GM21825 (cell line): Measurements from ENCODE around the gene CHRM2.

Experiments
- ATAC-seq: cut with Tn5 transposase; IDR thresholded peaks from one replicate; pipeline ENCODE4 v1.9.1; 2021; ENCODE audit warnings: mild to moderate bottlenecking, moderate library complexity; ENCODE audit not compliant: unreplicated experiment

Gene CHRM2

DNA sequence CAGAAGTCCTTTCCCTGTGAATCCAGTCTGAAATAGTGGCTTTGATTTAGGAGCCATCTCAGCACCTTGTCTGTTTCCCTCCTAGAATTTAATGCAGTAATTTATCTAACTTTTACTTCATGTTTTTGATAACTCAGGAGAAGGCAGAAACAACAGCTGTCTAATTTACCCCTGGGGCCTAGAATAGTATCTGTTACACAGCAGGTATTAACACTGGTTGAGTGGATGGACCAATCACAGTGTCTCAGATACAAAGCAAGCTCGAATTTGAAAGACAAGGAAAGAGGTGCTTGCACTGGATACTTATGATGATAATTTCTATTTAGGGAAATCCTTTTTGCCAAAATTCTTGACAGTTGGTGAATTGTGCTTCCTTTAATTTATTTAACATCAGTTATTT is 23.4 kb downstream of the CHRM2 start:
- ATAC-seq = no peak

DNA sequence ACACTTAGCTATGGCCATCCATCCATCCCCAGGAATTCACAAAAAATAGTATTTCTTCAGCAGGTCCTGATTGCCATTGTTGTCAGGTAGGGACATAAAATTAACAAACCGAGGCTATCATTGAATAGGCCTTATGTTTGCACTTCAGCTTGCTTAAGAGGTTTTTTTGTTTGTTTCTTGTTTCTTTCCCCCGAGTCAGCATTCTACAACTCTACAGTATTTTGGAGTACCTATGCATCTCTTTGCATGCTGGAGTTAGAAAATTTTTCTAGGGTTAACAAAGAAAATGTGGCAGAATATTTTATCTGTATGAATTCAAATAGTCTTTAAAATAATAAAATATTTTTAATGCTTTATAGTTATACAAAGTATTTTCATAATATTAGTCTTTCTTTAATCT is 26.3 kb downstream of the CHRM2 start:
- no peak for ATAC-seq

DNA sequence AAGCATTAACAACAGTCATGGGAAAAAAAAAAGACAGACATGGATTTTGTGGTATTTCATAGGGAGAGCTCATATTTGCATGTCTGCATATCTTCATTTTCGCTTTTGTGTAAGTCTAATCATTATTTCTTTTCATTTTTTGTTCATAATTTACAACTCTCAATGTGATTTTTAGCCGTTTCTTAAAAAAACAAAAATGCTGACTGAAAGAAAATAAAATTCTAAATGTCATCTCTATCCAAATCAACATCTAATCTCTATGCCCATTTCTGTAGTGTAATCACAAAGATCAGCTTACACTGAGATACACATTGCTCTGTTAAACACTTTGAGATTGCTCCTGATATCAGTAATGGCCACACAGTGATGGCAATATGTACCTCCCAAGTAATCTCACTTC is 29.2 kb downstream of the CHRM2 start:
- no peak for ATAC-seq

DNA sequence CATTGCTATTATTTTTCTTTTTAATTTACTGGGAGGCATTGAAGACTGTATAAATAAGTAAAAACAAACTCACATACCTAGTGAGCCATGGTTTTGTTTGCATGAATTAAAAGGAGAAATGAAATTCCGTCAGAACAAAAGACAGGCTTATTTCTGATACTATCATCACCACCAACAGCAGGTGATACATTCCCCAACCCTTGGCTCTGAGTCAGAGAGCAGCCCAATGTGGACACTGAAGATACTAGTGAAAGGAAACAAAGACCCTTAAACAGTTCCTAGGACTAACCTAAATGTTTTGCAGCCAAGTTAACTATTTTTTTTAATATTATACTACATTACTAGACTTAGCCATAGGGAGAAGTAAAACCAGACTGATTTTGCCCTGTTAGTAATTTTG is 31.6 kb downstream of the CHRM2 start:
- ATAC-seq = no peak

DNA sequence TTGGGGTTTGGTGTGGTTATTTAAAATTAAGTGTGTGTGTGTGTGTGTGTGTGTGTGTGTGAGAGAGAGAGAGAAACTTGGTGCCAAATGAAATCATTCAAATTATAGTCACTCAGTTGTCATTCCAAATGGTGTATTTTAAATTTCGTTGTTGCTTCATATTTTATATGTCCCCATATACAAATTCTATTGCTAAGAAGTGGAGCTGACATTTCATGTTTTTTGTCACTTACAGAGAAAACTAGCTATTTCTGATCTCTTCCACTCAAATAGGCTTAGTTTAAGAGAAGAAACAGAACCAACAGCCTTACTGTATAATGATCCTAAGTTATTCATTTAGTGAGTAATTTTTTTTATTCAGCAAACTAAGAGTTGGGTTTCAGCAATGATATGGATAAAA is 42.3 kb downstream of the CHRM2 start:
- no peak for ATAC-seq

DNA sequence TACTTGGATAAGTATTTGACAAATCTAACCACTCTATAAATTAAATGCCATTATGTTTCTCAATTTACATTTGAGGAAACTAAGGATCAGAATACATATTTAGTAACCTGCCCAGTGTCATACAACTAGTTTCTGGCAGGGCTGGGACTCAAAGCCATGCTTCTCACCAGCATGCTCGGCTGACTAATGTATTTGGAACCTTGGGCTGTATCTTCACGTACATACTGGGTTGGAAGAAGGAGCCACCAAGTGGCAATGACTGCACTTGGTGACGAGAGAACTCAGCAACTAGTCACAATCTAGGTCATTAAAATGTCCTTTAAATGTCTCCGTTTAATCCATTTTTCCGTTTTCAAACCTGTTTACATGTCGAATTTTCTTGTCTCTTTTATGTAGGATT is 42.9 kb downstream of the CHRM2 start:
- ATAC-seq = no peak

DNA sequence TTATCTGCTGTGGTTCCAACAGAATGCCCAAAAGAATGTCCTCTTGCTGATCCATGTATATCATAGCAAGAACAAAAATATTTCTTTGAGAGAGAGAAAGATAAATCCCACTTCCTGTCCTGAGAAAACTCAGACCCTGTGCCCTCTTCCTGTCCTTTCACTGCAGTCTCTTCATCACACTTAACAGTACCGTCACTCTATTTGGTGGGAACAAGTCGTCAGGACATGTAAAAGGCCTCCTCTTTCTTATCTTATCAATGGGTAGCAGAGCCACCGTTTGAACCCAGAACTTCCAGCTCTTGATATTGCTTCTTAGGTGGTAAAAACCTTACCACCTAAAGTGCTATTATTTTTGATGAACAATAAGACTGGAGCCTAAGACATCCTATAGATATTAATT is 43.9 kb downstream of the CHRM2 start:
- ATAC-seq = no peak

DNA sequence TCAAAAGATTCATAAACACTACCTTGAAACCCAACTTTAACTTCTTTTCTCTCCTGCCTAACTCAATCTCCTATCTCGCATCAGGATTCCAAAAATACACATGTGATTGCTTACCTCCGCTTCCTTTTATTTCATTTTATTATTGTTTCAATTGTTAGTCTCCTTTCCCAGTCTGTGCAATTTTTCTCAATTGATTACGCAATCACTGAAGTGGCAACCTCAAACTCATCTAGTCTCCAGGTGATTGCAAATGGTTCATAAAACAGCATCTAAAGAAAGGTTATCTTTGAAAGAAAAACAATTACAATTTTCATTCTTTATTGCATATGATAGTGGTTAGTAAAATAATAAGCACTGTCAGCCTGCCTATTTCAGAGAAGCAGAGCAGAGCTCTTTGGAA is 45.6 kb downstream of the CHRM2 start:
- ATAC-seq = no peak

DNA sequence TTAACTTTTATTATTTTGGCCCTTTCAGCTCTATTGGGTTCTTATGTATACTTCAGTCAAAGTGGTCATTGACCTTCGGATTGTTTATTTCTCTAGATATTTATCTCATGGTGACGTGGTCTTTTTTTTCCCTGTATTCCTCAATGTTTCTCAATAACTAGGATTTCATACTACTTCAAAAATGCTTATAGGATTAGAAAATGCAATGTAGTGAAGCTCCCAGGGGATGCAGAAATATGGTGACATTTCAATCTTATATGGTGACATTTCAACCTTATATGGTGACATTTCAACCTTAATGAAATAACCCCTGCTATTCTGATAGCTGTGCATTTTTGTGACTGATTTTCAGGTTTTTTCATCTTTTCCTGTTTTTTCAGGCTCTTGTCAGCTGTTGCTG is 51.4 kb downstream of the CHRM2 start:
- ATAC-seq = no peak

DNA sequence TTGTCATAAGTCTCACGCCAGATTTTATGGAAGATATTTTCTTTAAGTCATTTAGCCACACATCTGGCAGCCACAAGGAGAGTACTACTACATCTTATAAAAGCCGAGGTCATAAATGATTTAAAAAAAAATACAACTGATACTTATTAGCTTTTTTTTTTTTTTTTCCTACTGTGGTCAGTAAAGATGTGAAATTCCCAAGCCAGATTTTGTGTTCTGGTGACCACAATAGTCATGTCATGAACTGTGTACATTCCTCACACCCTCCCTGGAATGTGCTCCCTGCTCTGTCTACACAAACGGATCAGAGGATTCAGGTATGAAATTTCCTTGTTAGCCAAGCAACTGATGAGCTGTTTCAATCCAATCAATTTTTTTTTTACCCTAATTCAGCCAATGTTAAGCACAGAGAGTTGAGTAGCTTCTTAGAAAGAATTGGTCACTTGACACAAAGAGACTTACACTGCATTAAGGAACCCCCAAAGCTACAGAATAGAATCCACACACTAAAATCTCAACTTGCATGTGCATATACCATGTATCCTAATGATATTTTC is 54.7 kb downstream of the CHRM2 start:
- no peak for ATAC-seq

DNA sequence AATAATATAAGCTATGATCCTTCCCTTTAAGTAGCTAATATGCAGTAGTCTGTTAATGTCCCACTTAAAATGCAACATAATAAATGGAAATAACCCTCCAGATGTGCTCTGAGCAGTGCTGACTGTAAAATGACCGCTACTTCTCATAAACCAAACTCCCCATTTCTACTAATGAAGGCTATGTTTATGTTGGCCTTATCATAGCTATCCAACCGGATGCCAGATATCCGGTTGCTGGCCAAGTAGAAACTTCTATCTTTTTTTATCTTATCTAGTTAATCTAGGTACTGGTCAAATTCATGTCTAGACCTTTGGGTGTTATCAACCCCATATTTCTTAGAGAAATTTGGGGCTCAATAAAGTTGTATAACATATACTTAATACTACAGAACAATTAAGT is 56.6 kb downstream of the CHRM2 start:
- no peak for ATAC-seq

DNA sequence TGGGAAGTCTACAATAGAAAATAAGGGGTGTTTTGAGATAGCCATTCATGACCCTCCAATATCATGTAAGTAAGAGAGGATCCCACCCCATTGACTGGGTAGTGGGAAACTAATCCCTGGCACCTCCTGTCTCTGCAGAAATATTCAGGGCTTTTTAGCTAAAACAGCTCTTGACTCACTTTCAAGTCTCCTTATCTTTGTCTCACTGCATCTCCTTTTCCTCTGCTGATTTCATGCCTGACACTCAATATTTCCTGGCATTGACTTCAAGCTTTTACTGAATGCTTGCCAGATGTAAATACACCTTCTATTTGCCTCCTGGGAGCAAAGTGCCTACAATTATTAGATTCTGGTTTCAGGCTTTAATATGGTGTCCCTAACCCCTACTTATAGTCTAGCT is 57.1 kb downstream of the CHRM2 start:
- ATAC-seq = no peak

DNA sequence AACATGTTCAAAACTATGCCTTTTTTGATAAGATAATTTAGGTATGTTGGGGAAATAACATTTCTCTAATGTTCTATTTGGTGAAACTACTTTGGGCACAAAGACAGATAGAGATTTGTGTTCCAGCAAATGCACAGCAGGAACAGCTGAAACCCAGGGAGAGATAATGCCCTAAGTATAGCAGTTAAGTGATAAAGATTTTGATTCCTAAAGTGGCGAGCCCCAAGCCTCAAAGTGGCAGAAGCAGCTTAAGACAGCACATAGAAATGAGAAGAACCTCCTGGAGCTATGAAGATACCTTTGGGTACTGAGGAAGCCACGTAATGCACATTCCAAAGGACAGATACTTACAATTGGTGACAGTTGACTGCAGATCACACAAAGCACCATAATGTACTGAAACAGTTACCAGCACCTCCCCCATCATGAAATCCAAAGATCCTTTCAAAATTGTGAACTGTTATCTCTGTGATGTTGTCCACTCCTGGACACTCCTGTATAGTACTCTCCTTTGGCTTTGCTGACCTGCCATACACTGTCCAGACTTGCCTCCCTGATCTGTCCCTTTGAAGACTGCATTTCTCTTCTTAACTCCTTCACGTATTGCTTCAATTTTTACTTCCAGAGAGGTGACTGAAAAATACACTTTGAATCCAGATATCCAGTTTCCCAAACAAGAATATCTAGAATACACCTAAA is 62.9 kb downstream of the CHRM2 start:
- no peak for ATAC-seq

DNA sequence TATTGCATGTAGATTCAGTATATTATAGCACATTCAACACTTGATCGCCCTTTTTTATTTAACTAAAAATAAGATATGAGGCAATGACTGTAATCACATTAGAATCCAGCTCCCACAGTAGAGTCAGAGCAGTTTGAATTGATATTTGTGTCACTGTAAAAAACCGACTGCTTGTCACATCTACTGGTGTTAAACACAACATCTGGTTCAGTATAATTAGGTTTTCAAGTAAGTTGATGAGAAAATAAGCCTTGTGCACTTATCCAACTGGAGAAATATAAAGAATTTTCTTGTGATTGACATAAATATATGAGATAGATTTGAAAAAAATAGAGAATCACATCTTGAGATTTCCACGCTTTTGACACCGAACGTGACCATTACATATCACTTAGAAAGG is 69.0 kb downstream of the CHRM2 start:
- no peak for ATAC-seq

DNA sequence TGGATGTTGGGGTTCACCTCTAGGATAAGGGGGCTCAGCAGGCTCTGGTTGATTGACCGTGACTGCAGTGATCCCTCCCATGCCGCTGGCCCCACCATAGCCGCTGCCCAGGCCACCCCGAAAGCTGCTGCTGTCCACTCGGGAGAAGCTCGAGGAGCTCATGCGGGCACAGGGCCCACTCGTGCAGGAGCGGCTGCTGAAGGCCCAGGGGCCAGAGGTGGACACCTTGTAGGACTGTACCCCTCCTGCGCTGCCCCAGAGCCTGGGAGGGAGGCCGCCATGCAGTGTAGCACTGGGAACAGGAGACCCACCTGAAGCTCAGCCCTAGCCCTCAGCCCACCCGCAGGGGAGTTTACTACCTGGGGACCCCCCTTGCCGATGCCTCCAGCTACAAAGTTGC is 70.0 kb downstream of the CHRM2 start:
- ATAC-seq = no peak

DNA sequence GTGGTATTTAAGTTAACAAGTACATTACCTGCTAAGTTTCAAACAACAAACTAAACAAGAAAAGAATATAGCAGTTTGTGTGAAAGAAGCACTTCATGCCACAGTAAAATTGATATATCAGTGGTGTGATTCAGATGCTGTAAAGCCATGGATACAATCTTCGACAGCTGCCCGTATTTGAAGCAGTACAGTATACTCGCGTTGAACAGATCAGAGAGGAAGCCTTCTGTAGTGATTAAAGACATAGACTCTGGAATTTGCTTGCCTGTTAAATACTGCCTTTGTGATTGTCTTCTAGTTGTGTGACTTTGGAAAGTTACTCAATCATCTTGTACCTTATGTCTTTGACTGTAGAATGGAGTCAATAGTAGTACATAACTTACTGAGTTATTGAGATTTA is 71.7 kb downstream of the CHRM2 start:
- no peak for ATAC-seq

DNA sequence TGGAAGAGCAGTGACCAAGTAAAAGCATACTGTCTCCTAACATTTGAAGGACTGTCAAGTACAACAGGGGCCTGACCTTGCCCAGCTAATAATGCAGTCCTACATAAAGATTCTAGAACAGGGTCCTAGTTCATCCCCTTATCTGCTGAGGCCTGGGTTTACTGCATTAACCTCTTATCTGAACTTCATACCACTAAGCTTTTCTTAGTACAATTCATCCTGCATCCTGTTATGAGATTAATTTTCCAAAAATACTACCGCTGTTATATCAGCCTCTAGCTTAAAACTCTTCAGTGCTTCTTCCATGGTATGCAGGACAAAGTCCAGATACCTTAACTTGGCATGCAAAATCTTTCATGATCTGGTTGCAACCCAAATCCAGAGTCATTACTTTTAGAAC is 72.5 kb downstream of the CHRM2 start:
- ATAC-seq = no peak

DNA sequence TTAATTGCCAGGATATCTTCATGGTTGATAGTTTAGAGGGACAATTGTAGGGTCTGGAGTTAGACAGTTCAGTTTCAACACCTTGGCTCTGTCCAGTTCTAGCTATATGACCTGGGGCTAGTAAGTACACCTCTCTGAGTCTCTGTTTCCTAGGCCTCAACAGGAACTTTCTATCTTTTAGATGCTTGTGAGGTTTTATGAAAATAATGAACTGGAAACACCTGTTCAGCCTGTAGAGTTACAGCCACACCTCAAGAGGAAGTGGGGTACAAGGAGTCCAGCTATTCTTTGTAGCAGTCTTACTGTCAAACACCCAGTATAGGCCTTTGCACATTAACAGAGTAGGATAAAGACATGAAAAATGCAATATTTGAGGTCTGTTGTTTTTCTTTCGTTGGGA is 73.4 kb downstream of the CHRM2 start:
- no peak for ATAC-seq

DNA sequence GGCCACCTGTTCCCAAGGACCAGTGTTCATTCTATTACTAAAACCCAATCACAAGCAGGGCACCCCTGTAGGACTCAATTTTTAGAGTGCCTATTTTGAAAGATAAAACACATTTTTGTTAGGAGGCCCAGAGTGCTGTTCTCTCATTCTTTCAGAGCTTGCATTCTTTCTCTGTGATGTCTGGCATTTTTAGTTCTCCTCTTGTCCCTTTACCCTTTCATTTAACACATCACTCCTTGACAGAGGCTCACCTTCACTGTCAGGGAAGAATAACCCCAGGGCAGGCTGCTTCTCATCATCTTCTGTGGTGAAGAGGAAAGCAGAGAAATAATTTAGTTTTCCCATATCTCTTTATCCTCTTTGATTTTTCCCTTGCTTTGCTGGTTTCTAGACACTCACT is 73.9 kb downstream of the CHRM2 start:
- no peak for ATAC-seq

DNA sequence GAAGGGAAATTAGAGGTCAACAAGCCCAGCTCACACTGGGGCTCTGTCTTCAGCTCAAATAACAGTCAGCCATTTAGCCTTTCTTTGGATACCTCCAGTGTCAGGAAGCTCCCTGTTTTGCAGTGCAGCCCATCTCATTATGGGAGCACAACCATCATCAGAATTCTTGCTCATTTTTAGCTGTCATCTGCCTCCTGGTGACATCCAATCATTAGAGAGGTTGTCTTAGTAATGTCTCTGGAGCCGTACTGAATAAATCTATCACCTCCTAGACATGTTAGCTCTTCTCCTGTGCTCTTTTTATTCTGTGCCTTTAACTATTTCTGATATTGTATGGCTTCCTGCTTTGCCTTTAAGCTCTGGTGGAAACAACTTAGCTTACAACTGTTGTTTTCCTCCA is 74.5 kb downstream of the CHRM2 start:
- no peak for ATAC-seq

DNA sequence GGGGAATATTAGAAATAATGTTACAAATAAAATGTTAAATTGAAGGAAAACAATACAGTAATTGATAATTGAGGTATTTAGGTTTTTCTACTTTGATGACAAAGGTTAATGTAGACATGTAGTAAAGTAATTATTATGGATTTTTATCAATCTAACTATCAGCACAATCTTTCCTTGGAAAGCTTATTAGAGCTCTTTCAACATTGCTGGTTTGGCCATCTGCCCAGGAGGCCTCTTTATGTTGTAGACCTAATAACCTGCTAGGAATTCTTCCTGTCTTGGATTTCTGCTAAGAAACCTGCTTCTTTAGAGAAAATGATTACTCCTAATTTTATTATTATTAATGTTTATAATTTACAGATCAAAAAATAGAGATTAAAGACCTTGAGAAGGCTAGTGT is 78.9 kb downstream of the CHRM2 start:
- no peak for ATAC-seq

DNA sequence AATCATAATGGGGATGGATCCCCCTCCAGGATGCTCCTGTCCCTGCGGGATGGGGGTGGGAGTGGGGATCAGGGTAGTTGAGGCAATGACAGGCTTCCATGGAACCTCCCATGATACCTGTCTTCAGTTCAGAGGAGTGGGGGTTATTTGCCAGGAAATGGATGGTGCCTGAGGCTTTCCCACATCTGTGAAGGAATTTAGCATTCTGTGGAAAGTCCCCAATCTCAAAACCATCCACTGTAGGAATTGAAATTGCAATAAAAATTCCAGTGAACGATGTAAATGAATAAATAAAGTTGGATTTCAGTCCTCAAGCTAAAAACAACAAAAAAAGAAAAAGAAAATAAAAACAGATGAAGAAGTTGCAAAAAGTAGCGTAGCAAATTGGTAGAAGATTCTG is 81.9 kb downstream of the CHRM2 start:
- no peak for ATAC-seq

DNA sequence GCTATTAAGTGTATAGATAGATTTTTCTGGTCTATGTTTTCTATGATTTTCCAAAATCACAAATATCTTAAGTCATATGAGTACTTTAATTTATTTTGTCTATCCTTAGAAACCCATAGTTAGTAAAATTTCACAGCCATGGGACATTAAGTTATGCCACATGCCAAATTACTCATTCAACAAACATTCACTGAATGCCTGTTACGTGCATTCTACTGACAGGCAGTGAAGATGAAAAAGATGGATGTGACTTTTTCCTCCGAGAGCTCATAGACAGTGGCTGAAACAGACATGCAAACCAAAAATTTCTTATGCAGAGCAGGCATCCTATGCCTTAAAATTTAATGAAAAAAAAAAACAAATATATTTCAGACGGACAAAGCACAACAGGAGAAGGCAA is 84.9 kb downstream of the CHRM2 start:
- ATAC-seq = no peak
